GM13976 (cell line): ENCODE results near the gene PLN.

Experiments
- DNase-seq: peaks from one replicate; pipeline ENCODE4 v3.0.0; 2012; ENCODE audit warnings: low spot score
- CTCF ChIP-seq: IDR thresholded peaks from 2 replicates; pipeline ENCODE4 v1.5.1; 2012; ENCODE audit warnings: borderline replicate concordance, mild to moderate bottlenecking; ENCODE audit not compliant: insufficient read depth; ENCODE audit errors: extremely low read depth, missing control alignments, control extremely low read depth
- in situ Hi-C: fragments of 300-500 bp; cut with MboI; formaldehyde crosslinking; loops from one replicate; pipeline ENCODE4 v1.12.0; 2022; ENCODE audit warnings: low sequenced_read_pairs, mixed read lengths, inconsistent platforms; ENCODE audit not compliant: unreplicated experiment

PLN gene

GRCh38 chr6:118589649-118590365, 41.7 kb downstream of the PLN start:
- in situ Hi-C loops = no loop called here

GRCh38 chr6:118591897-118592296, 43.8 kb downstream of the PLN start:
- in situ Hi-C loops = no loop called here
- no peak for TF ChIP-seq CTCF
- no peak for DNase-seq

More at GRCh38 chr6:118589649-118590365, 41.7 kb downstream of the PLN start:
- DNase-seq = no peak
- no peak for TF ChIP-seq CTCF

- no peak for DNase-seq
- no peak for TF ChIP-seq CTCF
- in situ Hi-C loops = no loop called here
These were observed 46.8 kb downstream of the PLN start for GRCh38 chr6:118594877-118595276.

- no peak for TF ChIP-seq CTCF
- no peak for DNase-seq
- in situ Hi-C loops = no loop called here
These were observed 48.8 kb downstream of the PLN start for GRCh38 chr6:118596774-118597320.

- no peak for DNase-seq
- in situ Hi-C loops = no loop called here
- TF ChIP-seq CTCF = no peak
These were observed 49.5 kb downstream of the PLN start for GRCh38 chr6:118597636-118598035.

- in situ Hi-C loops = no loop called here
- DNase-seq = no peak
- no peak for TF ChIP-seq CTCF
These were observed 50.2 kb downstream of the PLN start for GRCh38 chr6:118598324-118598723.
